GM06990 (cell line): Measurements from ENCODE around the gene ZNF580.

ENCODE experiments used
- DNase-seq: peaks from one replicate; pipeline ENCODE4 v3.0.0-alpha.2; 2011; ENCODE audit not compliant: insufficient read length; ENCODE audit errors: extremely low read depth
- H3K27me3 ChIP-seq: replicated peaks from 2 replicates; pipeline ENCODE4 v1.6.0; 2011; ENCODE audit warnings: low read length; ENCODE audit not compliant: control insufficient read depth, insufficient read depth
- H3K36me3 ChIP-seq: 2 replicates; pipeline ENCODE4 v1.5.1; 2011; ENCODE audit warnings: low read length; ENCODE audit not compliant: control insufficient read depth, insufficient read depth
- H3K4me3 ChIP-seq: replicated peaks from 2 replicates; pipeline ENCODE4 v1.5.1; 2011; ENCODE audit warnings: low read depth, mild to moderate bottlenecking, control low read depth, low read length
- TF ChIP-seq, protein P1 (sequence below): IDR thresholded peaks from 2 replicates; pipeline ENCODE4 v1.5.1; 2011; ENCODE audit warnings: low read length, control low read depth, mild to moderate bottlenecking, inconsistent platforms; ENCODE audit not compliant: insufficient read depth, poor library complexity, severe bottlenecking

Gene ZNF580

DNA sequence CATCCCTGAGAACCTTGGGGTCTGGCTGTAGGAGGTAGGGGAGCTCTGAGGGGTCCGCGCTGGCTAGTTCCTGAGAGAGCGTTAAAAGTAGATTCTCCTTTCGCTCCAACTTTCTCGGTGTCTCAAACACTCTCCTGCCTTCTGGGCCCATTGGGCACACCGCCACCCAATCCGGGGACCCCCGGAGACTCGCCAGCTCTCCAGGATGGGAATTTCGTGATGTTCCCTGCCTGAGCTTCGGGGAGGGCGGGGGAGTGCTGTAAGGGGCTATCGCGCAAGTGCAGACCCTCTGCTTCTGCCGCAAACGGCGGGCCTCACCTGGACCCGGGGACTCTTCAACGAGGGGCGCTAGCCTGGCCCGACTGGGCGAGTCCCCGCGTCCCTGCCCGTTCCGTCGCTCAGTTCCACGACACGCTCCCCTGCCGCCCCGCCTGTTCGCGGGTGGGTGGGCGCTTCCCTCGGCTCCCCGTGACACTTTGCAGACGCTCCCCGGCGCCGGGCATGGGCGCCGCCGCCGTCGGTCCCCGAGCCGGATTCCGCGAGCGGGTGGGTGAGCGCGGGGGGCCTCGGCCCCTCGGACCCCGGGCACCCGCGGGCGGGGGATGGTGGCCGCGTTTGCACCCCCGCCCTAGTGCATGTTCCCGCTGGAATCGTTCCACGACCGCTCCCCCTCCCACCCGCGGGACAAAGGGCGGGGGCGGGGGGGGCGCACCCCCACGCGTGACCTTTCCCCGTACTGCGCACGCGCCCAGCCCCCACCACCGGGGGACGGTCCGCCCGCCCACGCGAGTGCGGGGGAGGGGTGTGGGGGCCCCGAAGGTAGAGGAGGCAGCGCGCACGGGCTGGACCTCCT is 7.2 kb downstream of the ZNF580 start, which contains the start of gene CCDC106:
Gene CCDC106 (plus strand): TSS at position 481 of the 853 bp plus-strand sequence. CDS start 835 bp downstream, outside the sequence.
- H3K4me3 ChIP-seq, result peak within 1 kb of the TSS; percentile 83
- H3K27me3 ChIP-seq, result no peaks in the 10 kb centered on the region
- H3K36me3 ChIP-seq, result peaks cover 15% of the 10 kb centered on the region
- peak; percentile 85 for DNase-seq
- TF ChIP-seq, protein P1, sequence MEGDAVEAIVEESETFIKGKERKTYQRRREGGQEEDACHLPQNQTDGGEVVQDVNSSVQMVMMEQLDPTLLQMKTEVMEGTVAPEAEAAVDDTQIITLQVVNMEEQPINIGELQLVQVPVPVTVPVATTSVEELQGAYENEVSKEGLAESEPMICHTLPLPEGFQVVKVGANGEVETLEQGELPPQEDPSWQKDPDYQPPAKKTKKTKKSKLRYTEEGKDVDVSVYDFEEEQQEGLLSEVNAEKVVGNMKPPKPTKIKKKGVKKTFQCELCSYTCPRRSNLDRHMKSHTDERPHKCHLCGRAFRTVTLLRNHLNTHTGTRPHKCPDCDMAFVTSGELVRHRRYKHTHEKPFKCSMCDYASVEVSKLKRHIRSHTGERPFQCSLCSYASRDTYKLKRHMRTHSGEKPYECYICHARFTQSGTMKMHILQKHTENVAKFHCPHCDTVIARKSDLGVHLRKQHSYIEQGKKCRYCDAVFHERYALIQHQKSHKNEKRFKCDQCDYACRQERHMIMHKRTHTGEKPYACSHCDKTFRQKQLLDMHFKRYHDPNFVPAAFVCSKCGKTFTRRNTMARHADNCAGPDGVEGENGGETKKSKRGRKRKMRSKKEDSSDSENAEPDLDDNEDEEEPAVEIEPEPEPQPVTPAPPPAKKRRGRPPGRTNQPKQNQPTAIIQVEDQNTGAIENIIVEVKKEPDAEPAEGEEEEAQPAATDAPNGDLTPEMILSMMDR, result no peak

DNA sequence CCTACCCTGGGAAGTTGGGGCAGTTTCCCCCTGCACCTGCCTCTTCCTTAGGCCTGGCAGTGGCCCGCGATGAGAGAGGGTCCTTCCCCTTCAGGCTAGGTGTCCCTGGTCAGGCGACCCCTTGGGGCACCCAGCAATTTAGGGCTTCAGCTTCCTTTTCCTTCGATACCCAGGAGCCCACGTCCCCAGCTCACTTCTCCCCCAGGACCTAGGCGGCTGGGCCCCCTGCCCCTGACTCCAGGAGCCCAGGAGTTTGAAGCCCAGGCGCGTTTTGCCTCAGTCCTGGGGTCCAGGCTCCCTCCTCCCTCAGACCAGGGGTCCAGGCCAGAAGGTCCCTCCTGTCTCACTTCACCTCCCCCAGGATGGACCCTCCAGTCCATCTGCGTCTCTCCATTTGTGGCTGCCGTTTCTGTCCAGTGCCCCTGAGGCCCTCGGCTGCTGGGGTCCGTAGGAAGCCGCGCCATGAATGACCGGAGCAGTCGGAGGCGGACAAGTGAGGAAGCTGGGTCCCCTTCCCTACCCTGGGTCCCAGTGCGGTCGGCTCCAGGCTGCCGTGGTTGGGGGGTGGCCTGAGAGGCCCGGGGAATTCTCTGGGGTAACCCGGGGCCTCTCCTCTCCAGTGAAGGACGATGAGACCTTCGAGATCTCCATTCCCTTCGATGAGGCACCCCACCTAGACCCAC is 7.9 kb downstream of the ZNF580 start:
- H3K27me3 ChIP-seq, result no peaks in the 10 kb centered on the region
- H3K4me3 ChIP-seq, result peak overlapping the region; percentile 83
- DNase-seq, result no peak
- H3K36me3 ChIP-seq, result peaks cover 15% of the 10 kb centered on the region
- TF ChIP-seq, protein P1, result no peak

DNA sequence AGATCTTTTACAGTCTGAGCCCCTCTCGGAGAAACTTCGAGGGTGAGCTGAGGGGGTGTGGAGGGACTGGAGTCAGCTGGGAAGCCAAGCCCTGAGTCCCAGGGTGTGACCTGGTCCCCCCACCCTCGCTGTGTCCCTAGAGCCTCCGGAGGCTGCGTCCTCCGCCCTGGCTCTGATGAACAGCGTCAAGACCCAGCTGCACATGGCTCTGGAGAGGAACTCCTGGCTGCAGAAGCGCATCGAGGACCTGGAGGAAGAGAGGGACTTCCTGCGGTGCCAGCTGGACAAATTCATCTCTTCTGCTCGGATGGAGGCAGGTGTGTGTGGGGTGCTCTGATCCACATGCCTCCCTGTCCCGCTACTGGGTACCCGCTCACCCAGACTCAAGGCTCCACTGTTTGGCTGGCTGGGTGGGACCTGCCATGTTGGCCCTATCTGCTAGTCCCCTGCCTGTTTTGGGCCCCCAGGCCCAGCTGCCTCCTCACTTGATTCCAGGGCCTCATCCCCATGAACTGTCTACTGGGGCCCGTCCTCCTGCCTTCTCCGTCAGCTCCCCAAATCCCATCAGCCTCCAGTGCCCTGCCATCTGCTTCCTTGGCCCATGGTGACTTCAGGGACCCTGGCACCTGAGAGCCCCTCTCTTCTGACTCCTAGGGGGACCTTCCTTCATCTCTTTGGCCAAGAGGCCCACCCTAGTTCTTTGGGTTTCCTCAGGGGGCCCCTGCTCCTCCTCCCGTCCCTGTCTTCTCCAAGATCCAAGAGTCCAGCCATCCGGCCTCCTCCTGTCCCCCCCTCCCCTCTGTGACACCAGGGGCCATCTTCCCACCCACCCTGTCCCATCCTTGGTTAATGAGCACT is 8.7 kb downstream of the ZNF580 start:
- Histone ChIP-seq H3K27me3 (no peaks in the 10 kb centered on the region), H3K4me3 (peak overlapping the region; percentile 83), H3K36me3 (peaks cover 15% of the 10 kb centered on the region)
- TF ChIP-seq, protein P1, result no peak
- DNase-seq, result no peak

DNA sequence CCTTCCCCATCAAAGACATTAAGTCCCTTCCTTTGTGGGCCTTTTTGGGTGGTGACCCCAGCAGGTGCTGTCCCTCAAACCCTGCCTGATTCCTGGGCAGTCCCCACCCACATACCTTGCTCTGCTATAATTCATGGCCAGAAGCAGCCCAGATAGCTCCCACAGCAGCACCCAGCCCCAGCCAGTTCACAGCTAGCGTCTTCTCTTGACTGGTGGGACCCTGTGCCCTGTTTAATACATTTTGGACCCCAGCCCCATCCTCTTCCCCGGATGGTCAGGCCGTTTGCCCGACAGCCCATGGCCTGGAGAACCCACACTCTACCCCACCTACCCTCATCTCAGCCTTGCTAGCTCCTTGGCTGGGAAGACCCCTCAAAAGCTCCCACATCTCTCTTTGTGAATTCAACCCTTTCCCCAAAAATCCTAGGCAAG is 9.3 kb downstream of the ZNF580 start:
- Histone ChIP-seq H3K36me3 (peaks cover 9% of the 10 kb centered on the region), H3K4me3 (no peak overlapping the region), H3K27me3 (no peaks in the 10 kb centered on the region)
- no peak for DNase-seq
- TF ChIP-seq, protein P1, result no peak

DNA sequence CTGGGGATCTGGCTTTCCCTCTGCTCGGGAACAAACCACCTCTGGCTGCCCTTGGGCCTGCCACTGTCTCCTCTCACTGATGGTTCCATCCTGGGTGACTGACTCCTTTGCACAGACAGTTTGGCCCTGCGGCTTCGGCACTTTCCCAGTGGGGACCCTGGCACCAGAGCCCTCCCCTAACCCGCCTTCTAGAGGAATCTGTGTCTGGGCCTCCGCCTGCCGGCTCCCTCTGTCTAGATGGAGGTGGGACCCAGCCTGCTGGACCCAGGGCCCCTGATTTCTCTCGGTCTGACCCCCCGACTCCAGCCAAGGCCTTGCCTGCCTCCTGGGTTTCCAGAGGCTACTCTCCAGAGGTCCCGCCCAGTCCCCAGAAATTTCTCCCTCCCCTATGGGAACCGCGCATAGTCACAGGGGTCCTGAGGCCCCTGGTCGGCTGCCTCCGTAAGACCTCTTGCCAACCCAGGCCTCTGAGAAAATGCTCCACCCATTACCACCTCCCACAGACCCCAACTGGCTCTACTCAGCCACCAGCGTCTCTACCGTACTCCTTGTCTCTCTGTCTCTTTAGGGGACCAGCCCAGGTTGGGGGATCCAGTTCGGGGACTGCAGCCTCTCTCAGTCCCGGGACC is 9.9 kb downstream of the ZNF580 start:
- Histone ChIP-seq H3K27me3 (no peaks in the 10 kb centered on the region), H3K36me3 (peaks cover 4% of the 10 kb centered on the region), H3K4me3 (no peak overlapping the region)
- no peak for DNase-seq
- TF ChIP-seq, protein P1, result no peak
